GOT3 (cell line): ENCODE data around the gene AHR.
"Not testable (repeated sequence)": the region's sequence is repeated elsewhere in the genome, so short reads cannot be mapped to it uniquely, and the experiment has no call there.

ENCODE experiments used
- DNase-seq: peaks from one replicate; lab custom pipeline; 2025; ENCODE audit warnings: mixed read lengths; lab: John Stamatoyannopoulos, UW

AHR gene

GRCh38 chr7:17376595-17376994 is 78.1 kb downstream of the AHR start:
- DNase-seq, result no peak

- DNase-seq, result no peak
Measured at GRCh38 chr7:17380736-17381662, 82.5 kb downstream of the AHR start.

GRCh38 chr7:17382408-17383354 is 84.2 kb downstream of the AHR start:
- not testable (repeated sequence) for DNase-seq

- DNase-seq, result no peak
Measured at GRCh38 chr7:17384400-17384799, 85.9 kb downstream of the AHR start.

GRCh38 chr7:17385612-17386011 is 87.2 kb downstream of the AHR start:
- DNase-seq, result no peak

GRCh38 chr7:17390392-17390791 is 91.9 kb downstream of the AHR start:
- no peak for DNase-seq

GRCh38 chr7:17391366-17391765 is 92.9 kb downstream of the AHR start:
- no peak for DNase-seq

- no peak for DNase-seq
Measured at GRCh38 chr7:17392846-17393245, 94.4 kb downstream of the AHR start.

- DNase-seq, result not testable (repeated sequence)
Measured at GRCh38 chr7:17394563-17394962, 96.1 kb downstream of the AHR start.
